Measurements from ENCODE around the gene ELF1.

DNA sequence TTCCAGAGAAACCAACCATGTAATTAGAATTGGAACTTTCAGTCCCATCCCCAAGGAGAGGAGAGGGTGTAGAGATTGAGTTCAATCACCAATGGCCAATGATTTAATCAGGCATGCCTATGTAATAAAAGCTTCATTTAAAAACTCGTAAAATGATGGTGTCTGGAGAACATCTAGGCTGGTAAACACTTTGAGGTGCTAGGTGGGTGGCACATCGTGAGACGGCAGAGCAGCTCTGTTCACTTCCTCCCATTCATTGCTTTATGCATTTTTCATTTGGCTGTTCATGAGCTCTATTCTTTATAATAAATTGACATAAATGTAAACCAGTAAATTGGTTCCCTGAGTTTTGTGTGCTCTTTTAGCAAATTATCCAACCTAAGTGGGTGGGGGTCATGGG, 90.1 kb downstream of the ELF1 start:
- TF ChIP-seq EZH2 (IDR thresholded peaks at IDR 0.05; ENCODE audit: borderline replicate concordance, low read length) (no peak), CTCF (conservative IDR thresholded peaks at IDR 0.05 in 1 of 2, IDR thresholded peaks at IDR 0.05 in 1 of 2; ENCODE audit: extremely low read depth in 1 of 2, insufficient read depth in 1 of 2, low read depth in 1 of 2, low read length in 2 of 2) (no peak)
